ENCODE results near the gene CRABP2. TPM values are rescaled to one million over a fixed set of nuclear protein-coding genes. Genes with fewer than 3 reads are reported as not detected.

Gene CRABP2
- total and polyA plus RNA-seq, 2 of the 13 experiments (the other 11 are each of a cell fraction or from before 2014, with no cell fraction given): 0.40 to 0.60 TPM

DNA sequence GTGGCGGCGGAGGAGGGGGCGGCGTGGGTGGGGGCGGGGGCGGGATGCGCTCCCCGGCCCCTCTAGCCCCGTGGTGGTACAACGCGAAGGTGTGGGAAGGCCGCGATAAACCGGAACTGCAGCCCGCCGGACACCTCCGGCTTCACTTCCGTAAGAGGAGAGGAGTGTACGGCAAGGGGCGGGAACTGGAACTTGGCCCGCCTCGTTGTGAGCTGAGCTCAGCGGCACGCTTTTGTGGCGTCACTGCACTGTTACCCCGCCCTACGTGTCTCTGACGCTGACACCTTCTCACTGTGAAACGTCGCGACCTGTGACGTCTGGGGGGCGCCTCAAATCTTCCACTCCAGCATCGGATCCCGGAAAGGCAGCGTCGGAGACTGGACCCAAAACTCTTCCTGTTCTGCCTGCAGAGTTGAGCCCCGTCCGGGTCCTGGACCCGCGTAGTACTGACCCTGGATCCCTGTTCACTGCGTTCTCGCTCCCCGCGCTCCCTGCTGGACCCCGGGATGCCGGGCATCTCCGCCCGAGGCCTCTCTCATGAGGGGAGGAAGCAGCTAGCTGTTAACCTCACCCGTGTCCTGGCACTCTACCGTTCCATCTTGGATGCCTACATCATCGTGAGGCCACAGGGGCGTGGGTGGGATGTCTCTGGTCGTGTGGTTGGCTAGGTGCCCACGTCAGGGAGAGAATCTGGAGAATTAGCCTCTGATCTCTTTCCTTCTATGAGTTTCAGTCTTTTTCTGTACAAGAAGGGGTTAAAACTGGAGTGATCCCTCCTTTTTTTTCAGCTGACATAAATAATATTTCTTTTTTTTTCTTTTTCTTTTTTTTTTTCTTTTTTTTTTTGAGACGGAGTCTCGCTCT lies 23.4 kb upstream of the CRABP2 start, which contains the start of gene ISG20L2 (continued):
- TF ChIP-seq, protein P1, sequence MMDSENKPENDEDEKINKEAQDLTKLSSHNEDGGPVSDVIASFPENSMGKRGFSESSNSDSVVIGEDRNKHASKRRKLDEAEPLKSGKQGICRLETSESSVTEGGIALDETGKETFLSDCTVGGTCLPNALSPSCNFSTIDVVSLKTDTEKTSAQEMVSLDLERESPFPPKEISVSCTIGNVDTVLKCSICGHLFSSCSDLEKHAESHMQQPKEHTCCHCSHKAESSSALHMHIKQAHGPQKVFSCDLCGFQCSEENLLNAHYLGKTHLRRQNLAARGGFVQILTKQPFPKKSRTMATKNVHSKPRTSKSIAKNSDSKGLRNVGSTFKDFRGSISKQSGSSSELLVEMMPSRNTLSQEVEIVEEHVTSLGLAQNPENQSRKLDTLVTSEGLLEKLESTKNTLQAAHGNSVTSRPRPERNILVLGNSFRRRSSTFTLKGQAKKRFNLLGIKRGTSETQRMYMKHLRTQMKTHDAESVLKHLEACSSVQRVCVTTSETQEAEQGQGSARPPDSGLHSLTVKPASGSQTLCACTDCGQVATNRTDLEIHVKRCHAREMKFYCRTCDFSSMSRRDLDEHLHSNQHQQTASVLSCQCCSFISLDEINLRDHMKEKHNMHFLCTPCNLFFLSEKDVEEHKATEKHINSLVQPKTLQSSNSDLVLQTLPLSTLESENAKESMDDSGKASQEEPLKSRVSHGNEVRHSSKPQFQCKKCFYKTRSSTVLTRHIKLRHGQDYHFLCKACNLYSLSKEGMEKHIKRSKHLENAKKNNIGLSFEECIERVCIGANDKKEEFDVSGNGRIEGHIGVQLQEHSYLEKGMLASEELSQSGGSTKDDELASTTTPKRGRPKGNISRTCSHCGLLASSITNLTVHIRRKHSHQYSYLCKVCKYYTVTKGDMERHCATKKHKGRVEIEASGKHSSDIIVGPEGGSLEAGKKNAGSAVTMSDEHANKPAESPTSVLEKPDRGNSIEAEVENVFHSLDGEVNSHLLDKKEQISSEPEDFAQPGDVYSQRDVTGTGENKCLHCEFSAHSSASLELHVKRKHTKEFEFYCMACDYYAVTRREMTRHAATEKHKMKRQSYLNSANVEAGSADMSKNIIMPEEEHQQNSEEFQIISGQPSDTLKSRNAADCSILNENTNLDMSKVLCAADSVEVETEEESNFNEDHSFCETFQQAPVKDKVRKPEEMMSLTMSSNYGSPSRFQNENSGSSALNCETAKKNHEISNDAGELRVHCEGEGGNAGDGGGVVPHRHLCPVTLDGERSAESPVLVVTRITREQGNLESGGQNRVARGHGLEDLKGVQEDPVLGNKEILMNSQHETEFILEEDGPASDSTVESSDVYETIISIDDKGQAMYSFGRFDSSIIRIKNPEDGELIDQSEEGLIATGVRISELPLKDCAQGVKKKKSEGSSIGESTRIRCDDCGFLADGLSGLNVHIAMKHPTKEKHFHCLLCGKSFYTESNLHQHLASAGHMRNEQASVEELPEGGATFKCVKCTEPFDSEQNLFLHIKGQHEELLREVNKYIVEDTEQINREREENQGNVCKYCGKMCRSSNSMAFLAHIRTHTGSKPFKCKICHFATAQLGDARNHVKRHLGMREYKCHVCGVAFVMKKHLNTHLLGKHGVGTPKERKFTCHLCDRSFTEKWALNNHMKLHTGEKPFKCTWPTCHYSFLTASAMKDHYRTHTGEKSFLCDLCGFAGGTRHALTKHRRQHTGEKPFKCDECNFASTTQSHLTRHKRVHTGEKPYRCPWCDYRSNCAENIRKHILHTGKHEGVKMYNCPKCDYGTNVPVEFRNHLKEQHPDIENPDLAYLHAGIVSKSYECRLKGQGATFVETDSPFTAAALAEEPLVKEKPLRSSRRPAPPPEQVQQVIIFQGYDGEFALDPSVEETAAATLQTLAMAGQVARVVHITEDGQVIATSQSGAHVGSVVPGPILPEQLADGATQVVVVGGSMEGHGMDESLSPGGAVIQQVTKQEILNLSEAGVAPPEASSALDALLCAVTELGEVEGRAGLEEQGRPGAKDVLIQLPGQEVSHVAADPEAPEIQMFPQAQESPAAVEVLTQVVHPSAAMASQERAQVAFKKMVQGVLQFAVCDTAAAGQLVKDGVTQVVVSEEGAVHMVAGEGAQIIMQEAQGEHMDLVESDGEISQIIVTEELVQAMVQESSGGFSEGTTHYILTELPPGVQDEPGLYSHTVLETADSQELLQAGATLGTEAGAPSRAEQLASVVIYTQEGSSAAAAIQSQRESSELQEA (CRISPR knock-in tag; IDR thresholded peaks at IDR 0.05; ENCODE audit: not compliant biosample characterization): no peak
- peak; percentile 20; the same call in 1 of the 2 replicates for TF ChIP-seq CSRNP1 (CRISPR knock-in tag; IDR thresholded peaks at IDR 0.05)
- no peak for TF ChIP-seq MEF2D (CRISPR knock-in tag; IDR thresholded peaks at IDR 0.05)
- no peak for TF ChIP-seq ZNF75D (CRISPR knock-in tag; IDR thresholded peaks at IDR 0.05; ENCODE audit: borderline replicate concordance)
- no peak for TF ChIP-seq KDM4B (CRISPR knock-in tag; IDR thresholded peaks at IDR 0.05)
- no peak for TF ChIP-seq REL (CRISPR knock-in tag; conservative IDR thresholded peaks at IDR 0.05)
- 0 out of 2 replicates have a peak, but pooled peaks have one; percentile 50 for TF ChIP-seq TBP (CRISPR knock-in tag; IDR thresholded peaks at IDR 0.05)
- no peak for TF ChIP-seq U2AF2 (IDR thresholded peaks at IDR 0.05; ENCODE audit: low read depth, low read length)
- TF ChIP-seq ZBTB49 (CRISPR knock-in tag; IDR thresholded peaks at IDR 0.05; ENCODE audit: borderline replicate concordance): no peak
- TF ChIP-seq ZNF44 (CRISPR knock-in tag; IDR thresholded peaks at IDR 0.05): 0 out of 2 replicates have a peak, but pooled peaks have one; percentile 52
- peak; percentile 96 for TF ChIP-seq CREB1 (IDR thresholded peaks at IDR 0.05)
- TF ChIP-seq CREB1 (CRISPR knock-in tag; IDR thresholded peaks at IDR 0.05): peak; percentile 96
- no peak for TF ChIP-seq FOXO4 (CRISPR knock-in tag; conservative IDR thresholded peaks at IDR 0.05)
- TF ChIP-seq ZNF746 (CRISPR knock-in tag; IDR thresholded peaks at IDR 0.05): peak; percentile 14; the same call in 1 of the 2 replicates
